GM12872 (cell line): ENCODE data around the gene CDKN1C.

ENCODE experiments used
- CTCF ChIP-seq: IDR thresholded peaks from 3 replicates; pipeline ENCODE4 v1.5.1; 2011; ENCODE audit warnings: low read depth, mild to moderate bottlenecking, low read length, moderate library complexity; ENCODE audit not compliant: insufficient read depth

The CDKN1C gene

GRCh38 chr11:2881981-2882375 lies 3.6 kb downstream of the CDKN1C start:
- TF ChIP-seq CTCF, result no peak

GRCh38 chr11:2881076-2881980 lies 4.2 kb downstream of the CDKN1C start:
- TF ChIP-seq CTCF, result no peak

GRCh38 chr11:2880646-2881045 lies 4.9 kb downstream of the CDKN1C start:
- no peak for TF ChIP-seq CTCF

GRCh38 chr11:2878782-2879181 lies 6.8 kb downstream of the CDKN1C start:
- no peak for TF ChIP-seq CTCF

GRCh38 chr11:2877474-2877873 lies 8.1 kb downstream of the CDKN1C start:
- TF ChIP-seq CTCF, result no peak

GRCh38 chr11:2874963-2875362 lies 10.6 kb downstream of the CDKN1C start:
- no peak for TF ChIP-seq CTCF

GRCh38 chr11:2870969-2871680 lies 14.4 kb downstream of the CDKN1C start:
- no peak for TF ChIP-seq CTCF
